Sigmoid colon (tissue), 7 donors: ENCODE data around the gene PRH2. TPM values are rescaled to one million over a fixed set of nuclear protein-coding genes. Genes with fewer than 3 reads are reported as not detected.

ENCODE experiments used
- DNase-seq: peaks from one replicate; pipeline ENCODE4 v3.0.0-alpha.2; 2019
- H3K27ac ChIP-seq, 4 donors: fragments of 200-600 bp; sonication (generic); one replicate each; pipeline ENCODE4 v1.5.1; 2016 to 2019; ENCODE audit warnings: mild to moderate bottlenecking in 1 of 4
- H3K27me3 ChIP-seq, 3 donors: fragments of 200-600 bp; sonication (generic); one replicate each; pipeline ENCODE4 v1.5.1; 2019; ENCODE audit warnings: mild to moderate bottlenecking in 1 of 3
- H3K36me3 ChIP-seq, 4 donors: fragments of 200-600 bp; sonication (generic); one replicate each; pipeline ENCODE4 v1.5.1; 2016 to 2019
- H3K4me1 ChIP-seq, 4 donors: fragments of 200-600 bp; sonication (generic); one replicate each; pipeline ENCODE4 v1.5.1; 2017 to 2019
- H3K4me3 ChIP-seq, 4 donors: fragments of 200-600 bp; sonication (generic); one replicate each; pipeline ENCODE4 v1.5.1; 2017 to 2019; ENCODE audit warnings: mild to moderate bottlenecking in 2 of 4, moderate library complexity in 1 of 4
- H3K9me3 ChIP-seq, 4 donors: fragments of 200-600 bp in 3 of 4; sonication (generic) in 3 of 4; one replicate each; pipeline versions ENCODE4 v1.5.1 to v1.6.1; 2013 to 2019
- CTCF ChIP-seq, 4 experiments: fragments of 450-650 bp in 3 of 4; fragments of 200-600 bp in 1 of 4; IDR thresholded peaks; one replicate each; pipeline ENCODE4 v1.5.1; 2016 to 2019; ENCODE audit warnings: antibody characterized with exemption in 4 of 4, mild to moderate bottlenecking in 3 of 4, moderate library complexity in 2 of 4
- EP300 ChIP-seq, 4 donors: sonication (generic); formaldehyde crosslinking; IDR thresholded peaks; one replicate each; pipeline ENCODE4 v1.6.1; 2017; ENCODE audit warnings: antibody characterized with exemption in 4 of 4
- POLR2A ChIP-seq, 2 donors: fragments of 450-650 bp; IDR thresholded peaks; one replicate each; pipeline ENCODE4 v1.6.1; 2016; ENCODE audit warnings: antibody characterized with exemption in 2 of 2, mild to moderate bottlenecking in 2 of 2, moderate library complexity in 2 of 2
- POLR2AphosphoS5 ChIP-seq, 4 donors: sonication (generic); formaldehyde crosslinking; IDR thresholded peaks; one replicate each; pipeline ENCODE4 v1.6.1; 2017; ENCODE audit warnings: antibody characterized with exemption in 4 of 4
- WGBS, 2 donors: extraction: QIAGEN DNeasy Blood & Tissue Kit; methylation state at CpG; one replicate each; pipeline ENCODE4 v1.1.7; 2013; 5-methylcytosine and 5-hydroxymethylcytosine counted together
- intact Hi-C: fragments of 100-400 bp; cut with DNase I; formaldehyde crosslinking; loops from one replicate; pipeline ENCODE4 v1.15.1; 2023
- polyA plus RNA-seq, 3 donors: library from polyadenylated mRNA; stranded (reverse); fragments of 200-250 nt; gene quantifications; one replicate each; pipeline ENCODE4 v1.2.3, GENCODE V29; 2013
- total RNA-seq, 4 donors: library from RNA; depleted of rRNA; stranded (reverse); fragments of >200 nt; gene quantifications; one replicate each; pipeline ENCODE4 v1.1.0, GENCODE V29; 2016
- donor health status: healthy with polysubstance abuse.
- donor health status: Bipolar disorder and iron deficiency.
- donor health status: healthy.

PRH2 gene
- total RNA-seq (1 to 10 TPM in 2 of 4 donors, not detected in 2; 1.2 to 1.4 TPM), polyA plus RNA-seq (not detected)

GRCh38 chr12:10928746-10929286 lies at the start of gene PRH2:
Gene PRH2 (plus strand): TSS chr12:10929236. CDS start chr12:10929274, 38 bp downstream.
- Histone ChIP-seq H3K4me1 (no peaks in the 10 kb centered on the region), H3K4me3 (no peak within 1 kb of the TSS), H3K27me3 (no peaks in the 10 kb centered on the region), H3K36me3 (no peaks in the 10 kb centered on the region), H3K9me3 (no peaks in the 10 kb centered on the region), H3K27ac (no peak within 1 kb of the TSS)
- intact Hi-C loops, result no loop called here
- no peak for DNase-seq
- TF ChIP-seq EP300 (IDR thresholded peaks at IDR 0.05), result no peak
- 94 to 95% methylated on average over 5 of the region's 5 CpGs for WGBS, 2 donors

- intact Hi-C loops, result no loop called here
- WGBS, 2 donors, result 96 to 97% methylated on average over 6 of the region's 6 CpGs
- Histone ChIP-seq H3K27ac (no peak within 1 kb of the TSS), H3K4me3 (no peak within 1 kb of the TSS), H3K4me1 (no peaks in the 10 kb centered on the region), H3K36me3 (peaks cover 0 to 12% (median 0%) of the 10 kb centered on the region in 4 donors), H3K9me3 (no peaks in the 10 kb centered on the region), H3K27me3 (no peaks in the 10 kb centered on the region)
- TF ChIP-seq POLR2A (IDR thresholded peaks at IDR 0.05) (no peak), EP300 (IDR thresholded peaks at IDR 0.05) (no peak), POLR2AphosphoS5 (IDR thresholded peaks at IDR 0.05) (no peak), CTCF (IDR thresholded peaks at IDR 0.05) (no peak)
- DNase-seq, result no peak
Observed at GRCh38 chr12:10884086-10884725, 44.8 kb upstream of the PRH2 start, which contains the start of gene PRH1. Gene PRH1 (minus strand): TSS chr12:10884255. CDS start chr12:10884217, 38 bp downstream.

GRCh38 chr12:10889226-10889625 lies 39.8 kb upstream of the PRH2 start:
- TF ChIP-seq POLR2AphosphoS5 (IDR thresholded peaks at IDR 0.05) (no peak), POLR2A (IDR thresholded peaks at IDR 0.05) (no peak), EP300 (IDR thresholded peaks at IDR 0.05) (no peak)
- Histone ChIP-seq H3K36me3 (no peaks in the 10 kb centered on the region), H3K27ac (no peak overlapping the region), H3K27me3 (no peaks in the 10 kb centered on the region), H3K4me1 (no peaks in the 10 kb centered on the region), H3K9me3 (no peaks in the 10 kb centered on the region), H3K4me3 (no peak overlapping the region)
- no peak for DNase-seq
- intact Hi-C loops, result no loop called here

GRCh38 chr12:10891937-10892336 lies 37.1 kb upstream of the PRH2 start:
- WGBS, 2 donors, result 18 to 80% methylated on average over 2 of the region's 2 CpGs
- Histone ChIP-seq H3K4me1 (no peaks in the 10 kb centered on the region), H3K27me3 (no peaks in the 10 kb centered on the region), H3K27ac (no peak overlapping the region), H3K4me3 (no peak overlapping the region), H3K36me3 (no peaks in the 10 kb centered on the region), H3K9me3 (no peaks in the 10 kb centered on the region)
- intact Hi-C loops, result no loop called here
- no peak for DNase-seq
- TF ChIP-seq EP300 (IDR thresholded peaks at IDR 0.05) (no peak), POLR2AphosphoS5 (IDR thresholded peaks at IDR 0.05) (no peak), CTCF (IDR thresholded peaks at IDR 0.05) (no peak), POLR2A (IDR thresholded peaks at IDR 0.05) (no peak)

- intact Hi-C loops, result no loop called here
- H3K9me3 ChIP-seq, result no peaks in the 10 kb centered on the region
- H3K27ac ChIP-seq, result no peak overlapping the region
- 95 to 96% methylated on average over 5 of the region's 5 CpGs for WGBS, 2 donors
- H3K4me3 ChIP-seq, result no peak overlapping the region
- H3K4me1 ChIP-seq, result no peaks in the 10 kb centered on the region
- no peak for DNase-seq
- no peaks in the 10 kb centered on the region for H3K36me3 ChIP-seq
- TF ChIP-seq EP300 (IDR thresholded peaks at IDR 0.05) (no peak), CTCF (IDR thresholded peaks at IDR 0.05) (no peak), POLR2A (IDR thresholded peaks at IDR 0.05) (no peak), POLR2AphosphoS5 (IDR thresholded peaks at IDR 0.05) (no peak)
- H3K27me3 ChIP-seq, result no peaks in the 10 kb centered on the region
Observed at GRCh38 chr12:10896854-10897253, 32.2 kb upstream of the PRH2 start.
